H1 (cell line): Measurements from ENCODE around the gene ALKBH7. TPM values are rescaled to one million over a fixed set of nuclear protein-coding genes. Genes with fewer than 3 reads are reported as not detected.
A peak's percentile ranks its signal among the peaks of the same experiment; 100 is the strongest.

Experiments used
- E2F6 ChIP-seq: IDR thresholded peaks from 2 replicates; pipeline ENCODE4 v1.6.1; 2012; ENCODE audit warnings: inconsistent platforms
- PHF8 ChIP-seq: fragments of 200-600 bp; sonication (generic); conservative IDR thresholded peaks from 2 replicates; pipeline ENCODE4 v1.7.1; 2012; ENCODE audit warnings: low read depth, mild to moderate bottlenecking, inconsistent platforms, low read length, moderate library complexity
- POLR2A ChIP-seq, 2 experiments: IDR thresholded peaks; 1 replicate in 1 of 2; 2 replicates in 1 of 2; pipeline ENCODE4 v1.6.1; 2011; ENCODE audit warnings: low read depth in 2 of 2, low read length in 2 of 2, mild to moderate bottlenecking in 2 of 2; ENCODE audit errors: control extremely low read depth in 1 of 2
- RXRA ChIP-seq: IDR thresholded peaks from 2 replicates; pipeline ENCODE4 v1.6.1; 2011; ENCODE audit warnings: low read depth, mild to moderate bottlenecking, low read length, moderate library complexity; ENCODE audit not compliant: insufficient read depth
- TBP ChIP-seq: IDR thresholded peaks from 2 replicates; pipeline ENCODE4 v1.6.1; 2011; ENCODE audit warnings: low read depth, low read length, improper control_type of control experiment
- microRNA-seq, 2 experiments: library from miRNA; unstranded; fragments of <30 nt; microRNA quantifications; one replicate each; pipeline versions ENCODE4 to v1.2.0, GENCODE V29; 2016 to 2020; ENCODE audit warnings: borderline microRNAs expressed in 2 of 2, borderline number of aligned reads in 2 of 2, borderline replicate concordance in 1 of 2
- polyA plus RNA-seq, 7 experiments: library from polyadenylated mRNA; depleted of rRNA in 3 of 7; stranded (reverse) in 5 of 7; unstranded in 2 of 7; fragments of >200 nt in 5 of 7; fragments of 200-250 nt in 2 of 7; gene quantifications; 1 replicate in 5 of 7; 2 replicates in 1 of 7; 4 replicates in 1 of 7; pipeline versions ENCODE4 v1.2.1 to v1.2.3, GENCODE V29; 2011 to 2013; ENCODE audit warnings: missing spikeins in 2 of 7, mixed read lengths in 2 of 7
- small RNA-seq: library from polyadenylated mRNA; stranded (forward); fragments of <200 nt; extraction: miRNeasy Mini kit (QIAGEN cat#:217004); gene quantifications from one replicate; pipeline ENCODE3, GENCODE V24; 2013; ENCODE audit not compliant: insufficient read depth
- total RNA-seq: library from RNA; stranded (reverse); fragmentation: NEBNext Ultra II Directional; extraction: Animal tissue kit (Norgen Biotek cat#: 25700); gene quantifications from 2 replicates; pipeline ENCODE4 v1.2.1, GENCODE V29; 2021

The ALKBH7 gene
- total and polyA plus RNA-seq, 2 of the 8 experiments (the other 6 are each of a cell fraction or from before 2014, with no cell fraction given): 66.3 to 100 TPM

- TF ChIP-seq PHF8: peak; percentile 79
- TF ChIP-seq E2F6: peak; percentile 60; the same call in 1 of the 2 replicates
- peak; percentile 68; the same call in 1 of the 2 replicates for TF ChIP-seq TBP
- TF ChIP-seq POLR2A (IDR thresholded peaks at IDR 0.05; ENCODE audit: control extremely low read depth in 1 of 2, low read depth in 2 of 2, low read length in 2 of 2): peak in 1 of 2 experiments; percentile 52; a peak in 2 of 3 replicates
- TF ChIP-seq RXRA: no peak
These were observed 51.8 kb downstream of the ALKBH7 start, which contains the start of gene KHSRP (continued) for GRCh38 chr19:6424195-6424938.

Small RNAs within 50 kb of the gene (microRNA-seq; reads per million reads assigned to microRNA genes)
- gene MIR3940: 3.7 to 15.8 reads per million in 2 experiments
- 0 reads per million in 2 experiments for gene MIR6790
- 0.41 to 0.69 reads per million in 2 experiments for gene MIR6885

Small RNAs within 50 kb of the gene (small RNA-seq; reads per million reads assigned to genes)
- not detected for gene MIR6790
- not detected for gene MIR6885

Other genes with a start within 250 kb of the ALKBH7 start
- not detected in 2 replicates for gene ACSBG2, start 237.1 kb upstream of the ALKBH7 start, total RNA-seq
- not detected in 2 replicates for gene ACSBG2, start 237.1 kb upstream of the ALKBH7 start, polyA plus RNA-seq (2011; rRNA removed)
- 42.4 and 45.1 TPM in 2 replicates for gene MLLT1, start 92.8 kb upstream of the ALKBH7 start, total RNA-seq
- 18.8 and 27.7 TPM in 2 replicates for gene MLLT1, start 92.8 kb upstream of the ALKBH7 start, polyA plus RNA-seq (2011; rRNA removed)
- not detected in 2 replicates for gene ACER1, start 39.2 kb upstream of the ALKBH7 start, total RNA-seq
- 0.05 TPM in 1 of 2 replicates, not detected in the other for gene ACER1, start 39.2 kb upstream of the ALKBH7 start, polyA plus RNA-seq (2011; rRNA removed)
- gene CLPP, start 11.3 kb upstream of the ALKBH7 start, total RNA-seq: 86.3 and 88.7 TPM in 2 replicates
- 280 and 387 TPM in 2 replicates for gene CLPP, start 11.3 kb upstream of the ALKBH7 start, polyA plus RNA-seq (2011; rRNA removed)
- 1.9 and 2.1 TPM in 2 replicates for gene PSPN, start 3.1 kb downstream of the ALKBH7 start, total RNA-seq
- 1.0 and 1.4 TPM in 2 replicates for gene PSPN, start 3.1 kb downstream of the ALKBH7 start, polyA plus RNA-seq (2011; rRNA removed)
- 56.3 and 60.8 TPM in 2 replicates for gene GTF2F1, start 20.4 kb downstream of the ALKBH7 start, total RNA-seq
- 29.3 and 38.5 TPM in 2 replicates for gene GTF2F1, start 20.4 kb downstream of the ALKBH7 start, polyA plus RNA-seq (2011; rRNA removed)
- 573 and 582 TPM in 2 replicates for gene KHSRP, start 52.0 kb downstream of the ALKBH7 start, total RNA-seq
- 143 and 235 TPM in 2 replicates for gene KHSRP, start 52.0 kb downstream of the ALKBH7 start, polyA plus RNA-seq (2011; rRNA removed)
- gene SLC25A41, start 61.0 kb downstream of the ALKBH7 start, total RNA-seq: 0.77 TPM in 1 of 2 replicates, not detected in the other
- 0.50 and 0.72 TPM in 2 replicates for gene SLC25A41, start 61.0 kb downstream of the ALKBH7 start, polyA plus RNA-seq (2011; rRNA removed)
- 48.1 and 54.0 TPM in 2 replicates for gene SLC25A23, start 87.0 kb downstream of the ALKBH7 start, total RNA-seq
- 18.0 and 31.5 TPM in 2 replicates for gene SLC25A23, start 87.0 kb downstream of the ALKBH7 start, polyA plus RNA-seq (2011; rRNA removed)
- gene CRB3, start 91.5 kb downstream of the ALKBH7 start, total RNA-seq: 21.1 and 24.6 TPM in 2 replicates
- gene CRB3, start 91.5 kb downstream of the ALKBH7 start, polyA plus RNA-seq (2011; rRNA removed): 24.6 and 33.7 TPM in 2 replicates
- 3.7 and 4.0 TPM in 2 replicates for gene DENND1C, start 109.0 kb downstream of the ALKBH7 start, total RNA-seq
- 3.6 and 3.9 TPM in 2 replicates for gene DENND1C, start 109.0 kb downstream of the ALKBH7 start, polyA plus RNA-seq (2011; rRNA removed)
- 21.2 and 30.4 TPM in 2 replicates for gene TUBB4A, start 129.5 kb downstream of the ALKBH7 start, total RNA-seq
- gene TUBB4A, start 129.5 kb downstream of the ALKBH7 start, polyA plus RNA-seq (2011; rRNA removed): 16.8 and 29.9 TPM in 2 replicates
- gene TNFSF9, start 158.2 kb downstream of the ALKBH7 start, total RNA-seq: 1.7 and 1.8 TPM in 2 replicates
- 4.4 TPM in 2 replicates for gene TNFSF9, start 158.2 kb downstream of the ALKBH7 start, polyA plus RNA-seq (2011; rRNA removed)
- gene CD70, start 218.4 kb downstream of the ALKBH7 start, total RNA-seq: 0.84 and 1.3 TPM in 2 replicates
- 12.0 and 13.0 TPM in 2 replicates for gene CD70, start 218.4 kb downstream of the ALKBH7 start, polyA plus RNA-seq (2011; rRNA removed)